ENCODE results near the gene CPEB3. TPM values are rescaled to one million over a fixed set of nuclear protein-coding genes. Genes with fewer than 3 reads are reported as not detected.

CPEB3 gene
- total and polyA plus RNA-seq, 9 of the 15 experiments (the other 6 are each of a cell fraction or from before 2014, with no cell fraction given): 0.15 to 1.2 (median 0.51) TPM

- in situ Hi-C loops (cut with MboI): no loop called here
- BruUV-seq (replicated peaks): no TSS peak
- POLR2A ChIA-PET: no interaction called here
These were observed 82.6 kb downstream of the CPEB3 start for GRCh38 chr10:92208157-92208720.

More at GRCh38 chr10:92208157-92208720, 82.6 kb downstream of the CPEB3 start:
- DNase-seq (ENCODE audit: extremely low read depth in 1 of 4, low spot score in 3 of 4) (no peak), FAIRE-seq (no peak), ATAC-seq (no peak)
- Histone ChIP-seq H3K27me3 (ENCODE audit: control insufficient read depth in 2 of 2, insufficient read depth in 2 of 2, low read length in 2 of 2) (no peaks in the 10 kb centered on the region), H3K4me3 (no peak overlapping the region), H3K36me3 (ENCODE audit: control insufficient read depth, insufficient read depth, low read length) (no peaks in the 10 kb centered on the region), H4K20me1 (replicated peaks; ENCODE audit: control insufficient read depth, insufficient read depth, low read length) (no peaks in the 10 kb centered on the region), H2AFZ (ENCODE audit: low read depth, low read length) (no peak overlapping the region), H3K27ac (ENCODE audit: extremely low read depth, low read depth, low read length) (no peak overlapping the region), H3K9me3 (replicated peaks; ENCODE audit: control insufficient read depth, insufficient read depth, low read depth, low read length) (no peaks in the 10 kb centered on the region), H3K4me2 (ENCODE audit: insufficient read depth, low read length) (no peak overlapping the region), H3K79me2 (ENCODE audit: control insufficient read depth, insufficient read depth, low read length) (no peaks in the 10 kb centered on the region), H3K9me1 (ENCODE audit: control insufficient read depth, insufficient read depth, low read length) (no peaks in the 10 kb centered on the region), H3K9ac (ENCODE audit: insufficient read depth in 1 of 2, low read depth in 2 of 2, low read length in 2 of 2) (no peak overlapping the region), H3K4me1 (replicated peaks in 1 of 2; ENCODE audit: control insufficient read depth in 2 of 2, insufficient read depth in 2 of 2, low read length in 2 of 2) (no peaks in the 10 kb centered on the region; a peak in 1 of 5 replicates)
- TF ChIP-seq BDP1 (IDR thresholded peaks at IDR 0.05; ENCODE audit: insufficient read depth, insufficient read length) (no peak), SMARCC2 (IDR thresholded peaks at IDR 0.05; ENCODE audit: low read depth) (no peak), KLF6 (CRISPR knock-in tag; IDR thresholded peaks at IDR 0.05; ENCODE audit: borderline replicate concordance) (no peak), FOXA3 (CRISPR knock-in tag; conservative IDR thresholded peaks at IDR 0.05 in 1 of 2, IDR thresholded peaks at IDR 0.05 in 1 of 2) (no peak), GMEB1 (CRISPR knock-in tag; IDR thresholded peaks at IDR 0.05) (no peak), HDAC3 (IDR thresholded peaks at IDR 0.05; ENCODE audit: borderline replicate concordance, partially characterized antibody) (no peak), NCOR1 (IDR thresholded peaks at IDR 0.05) (no peak), ZC3H4 (CRISPR knock-in tag; IDR thresholded peaks at IDR 0.05; ENCODE audit: borderline replicate concordance) (no peak), ZKSCAN8 (CRISPR knock-in tag; IDR thresholded peaks at IDR 0.05) (no peak), MCM2 (IDR thresholded peaks at IDR 0.05; ENCODE audit: low read depth) (no peak)
- TF ChIP-seq, protein P1, sequence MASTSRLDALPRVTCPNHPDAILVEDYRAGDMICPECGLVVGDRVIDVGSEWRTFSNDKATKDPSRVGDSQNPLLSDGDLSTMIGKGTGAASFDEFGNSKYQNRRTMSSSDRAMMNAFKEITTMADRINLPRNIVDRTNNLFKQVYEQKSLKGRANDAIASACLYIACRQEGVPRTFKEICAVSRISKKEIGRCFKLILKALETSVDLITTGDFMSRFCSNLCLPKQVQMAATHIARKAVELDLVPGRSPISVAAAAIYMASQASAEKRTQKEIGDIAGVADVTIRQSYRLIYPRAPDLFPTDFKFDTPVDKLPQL (IDR thresholded peaks at IDR 0.05; ENCODE audit: extremely low read depth, insufficient read length): no peak
- CTCF ChIA-PET (ENCODE audit: low intra/inter-chr PET ratio): no interaction called here
- intact Hi-C loops (cut with micrococcal nuclease): loop anchor here (10.0 kb wide), 1 partner anchor 123 kb away; no protein-coding TSS in a partner anchor

Data from K562 (cell line).